ENCODE data around the gene UGT1A3. TPM values are rescaled to one million over a fixed set of nuclear protein-coding genes. Genes with fewer than 3 reads are reported as not detected.

UGT1A3 gene
- total RNA-seq, 4 donors from 2014 or later: 0.30 to 1.1 (median 0.54) TPM; not detected in 1

GRCh38 chr2:233813236-233814055 is 84.6 kb downstream of the UGT1A3 start:
- DNase-seq (ENCODE audit: low spot score in 2 of 2): peak in 1 of 2 donors; percentile 60
- TF ChIP-seq CTCF (IDR thresholded peaks at IDR 0.05) (no peak), POLR2A (IDR thresholded peaks at IDR 0.05) (no peak)
- intact Hi-C loops (cut with DNase I; ENCODE audit: low total_unique reads): no loop called here
- WGBS, 2 donors: 83 to 90% methylated on average over 3 of the region's 3 CpGs
- H3K4me3 ChIP-seq (ENCODE audit: low read depth, poor library complexity, severe bottlenecking): no peak overlapping the region

GRCh38 chr2:233814056-233814835 is 85.4 kb downstream of the UGT1A3 start:
- DNase-seq (ENCODE audit: low spot score in 2 of 2): peak in 1 of 2 donors; percentile 42
- TF ChIP-seq POLR2A (IDR thresholded peaks at IDR 0.05) (no peak), CTCF (IDR thresholded peaks at IDR 0.05) (no peak)
- H3K4me3 ChIP-seq (ENCODE audit: low read depth, poor library complexity, severe bottlenecking): no peak overlapping the region
- intact Hi-C loops (cut with DNase I; ENCODE audit: low total_unique reads): no loop called here
- 54 to 83% methylated on average over 2 of the region's 2 CpGs for WGBS, 2 donors

- no peak overlapping the region for H3K4me3 ChIP-seq (ENCODE audit: low read depth, poor library complexity, severe bottlenecking)
- intact Hi-C loops (cut with DNase I; ENCODE audit: low total_unique reads): no loop called here
- no peak for DNase-seq (ENCODE audit: low spot score in 2 of 2)
- WGBS, 2 donors: 71 to 75% methylated on average over 6 of the region's 6 CpGs
- TF ChIP-seq CTCF (IDR thresholded peaks at IDR 0.05) (no peak), POLR2A (IDR thresholded peaks at IDR 0.05) (no peak)
Measured at GRCh38 chr2:233815861-233816260, 87.0 kb downstream of the UGT1A3 start.

GRCh38 chr2:233816334-233816733 is 87.5 kb downstream of the UGT1A3 start:
- no peak for TF ChIP-seq POLR2A (IDR thresholded peaks at IDR 0.05)
- no peak for TF ChIP-seq CTCF (IDR thresholded peaks at IDR 0.05)
- peak in 1 of 2 donors; percentile 68 for DNase-seq (ENCODE audit: low spot score in 2 of 2)
- 40 to 61% methylated on average over 2 of the region's 2 CpGs for WGBS, 2 donors
- H3K4me3 ChIP-seq (ENCODE audit: low read depth, poor library complexity, severe bottlenecking): no peak overlapping the region
- intact Hi-C loops (cut with DNase I; ENCODE audit: low total_unique reads): no loop called here

GRCh38 chr2:233816771-233817170 is 87.9 kb downstream of the UGT1A3 start:
- intact Hi-C loops (cut with DNase I; ENCODE audit: low total_unique reads): no loop called here
- 85 to 92% methylated on average over 4 of the region's 4 CpGs for WGBS, 2 donors

More at GRCh38 chr2:233816771-233817170, 87.9 kb downstream of the UGT1A3 start:
- DNase-seq (ENCODE audit: low spot score in 2 of 2): peak in 1 of 2 donors; percentile 43
- no peak for TF ChIP-seq POLR2A (IDR thresholded peaks at IDR 0.05)
- no peak for TF ChIP-seq CTCF (IDR thresholded peaks at IDR 0.05)
- H3K4me3 ChIP-seq (ENCODE audit: low read depth, poor library complexity, severe bottlenecking): no peak overlapping the region

Data from lower leg skin (tissue), 4 donors.